NT2/D1 (cell line): ENCODE measurements around the gene NRF1.

Experiments
- SUZ12 ChIP-seq: IDR thresholded peaks from 2 replicates; pipeline ENCODE4 v1.6.1; 2011; ENCODE audit not compliant: insufficient read length, insufficient read depth; ENCODE audit errors: extremely low read depth
- YY1 ChIP-seq: IDR thresholded peaks from 2 replicates; pipeline ENCODE4 v1.6.1; 2011; ENCODE audit not compliant: insufficient read length, insufficient read depth
- ZNF274 ChIP-seq: IDR thresholded peaks from 2 replicates; pipeline ENCODE4 v1.6.1; 2011; ENCODE audit warnings: mild to moderate bottlenecking, low read depth, low read length

DNA sequence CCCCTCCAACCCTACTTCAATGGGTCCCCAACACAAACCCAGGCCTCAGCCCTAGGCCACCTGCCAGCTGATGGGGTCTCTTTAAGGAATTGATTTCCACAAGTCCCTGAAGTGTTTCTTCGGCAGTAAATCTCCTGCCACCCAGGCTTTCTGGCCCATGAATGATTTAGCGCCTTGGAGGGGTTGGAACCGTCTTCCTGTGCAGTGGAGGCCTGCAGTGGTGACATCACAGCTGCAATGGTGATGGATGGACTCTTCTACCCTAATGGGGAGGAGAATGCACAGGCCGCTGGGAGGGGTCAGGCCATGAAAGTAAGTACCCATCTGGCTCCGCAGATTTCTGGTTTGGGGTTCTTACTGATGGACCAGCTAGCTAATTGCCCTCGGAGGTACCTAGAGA lies 177.5 kb downstream of the NRF1 start:
- no peak for TF ChIP-seq SUZ12
- no peak for TF ChIP-seq YY1
- TF ChIP-seq ZNF274 = no peak
